ENCODE data around the gene FAM50B.
"Not testable (repeated sequence)": the region's sequence is repeated elsewhere in the genome, so short reads cannot be mapped to it uniquely, and the experiment has no call there.

The FAM50B gene

DNA sequence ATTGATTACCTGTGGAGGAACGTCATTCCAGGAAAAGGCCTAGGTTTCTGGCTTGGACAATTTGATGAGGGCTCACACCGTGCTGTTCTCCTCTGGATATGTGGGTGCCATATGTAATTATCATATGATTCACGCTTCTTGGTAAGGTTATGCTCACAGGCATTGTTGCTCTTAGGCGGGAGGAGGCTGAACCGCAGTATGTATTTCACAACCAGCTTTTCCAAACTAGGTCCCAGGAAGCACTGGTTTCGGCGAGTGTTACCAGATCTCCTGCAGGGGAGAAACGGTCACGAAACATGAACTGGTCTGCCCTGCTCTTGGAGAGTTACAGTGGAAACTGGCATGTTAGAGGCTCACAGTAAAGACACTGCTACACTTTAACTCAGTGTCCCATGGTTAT, 793 bp upstream of the FAM50B start:
- no peak for DNase-seq (ENCODE audit: low read depth)

DNA sequence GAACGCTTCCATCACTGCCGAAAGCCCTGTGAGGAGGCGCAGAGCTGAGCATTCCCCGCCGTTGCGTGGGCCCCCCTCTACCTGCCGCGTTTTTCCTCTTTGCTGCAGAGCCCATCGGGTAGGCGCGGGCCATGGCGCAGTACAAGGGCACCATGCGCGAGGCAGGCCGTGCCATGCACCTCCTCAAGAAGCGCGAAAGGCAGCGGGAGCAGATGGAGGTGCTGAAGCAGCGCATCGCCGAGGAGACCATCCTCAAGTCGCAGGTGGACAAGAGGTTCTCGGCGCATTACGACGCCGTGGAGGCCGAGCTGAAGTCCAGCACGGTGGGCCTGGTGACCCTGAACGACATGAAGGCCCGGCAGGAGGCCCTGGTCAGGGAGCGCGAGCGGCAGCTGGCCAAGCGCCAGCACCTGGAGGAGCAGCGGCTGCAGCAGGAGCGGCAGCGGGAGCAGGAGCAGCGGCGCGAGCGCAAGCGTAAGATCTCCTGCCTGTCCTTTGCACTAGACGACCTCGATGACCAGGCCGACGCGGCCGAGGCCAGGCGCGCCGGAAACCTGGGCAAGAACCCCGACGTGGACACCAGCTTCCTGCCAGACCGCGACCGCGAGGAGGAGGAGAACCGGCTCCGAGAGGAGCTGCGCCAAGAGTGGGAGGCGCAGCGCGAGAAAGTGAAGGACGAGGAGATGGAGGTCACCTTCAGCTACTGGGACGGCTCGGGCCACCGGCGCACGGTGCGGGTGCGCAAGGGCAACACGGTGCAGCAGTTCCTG, 693 bp downstream of the FAM50B start:
- DNase-seq (ENCODE audit: low read depth): peak; percentile 10

DNA sequence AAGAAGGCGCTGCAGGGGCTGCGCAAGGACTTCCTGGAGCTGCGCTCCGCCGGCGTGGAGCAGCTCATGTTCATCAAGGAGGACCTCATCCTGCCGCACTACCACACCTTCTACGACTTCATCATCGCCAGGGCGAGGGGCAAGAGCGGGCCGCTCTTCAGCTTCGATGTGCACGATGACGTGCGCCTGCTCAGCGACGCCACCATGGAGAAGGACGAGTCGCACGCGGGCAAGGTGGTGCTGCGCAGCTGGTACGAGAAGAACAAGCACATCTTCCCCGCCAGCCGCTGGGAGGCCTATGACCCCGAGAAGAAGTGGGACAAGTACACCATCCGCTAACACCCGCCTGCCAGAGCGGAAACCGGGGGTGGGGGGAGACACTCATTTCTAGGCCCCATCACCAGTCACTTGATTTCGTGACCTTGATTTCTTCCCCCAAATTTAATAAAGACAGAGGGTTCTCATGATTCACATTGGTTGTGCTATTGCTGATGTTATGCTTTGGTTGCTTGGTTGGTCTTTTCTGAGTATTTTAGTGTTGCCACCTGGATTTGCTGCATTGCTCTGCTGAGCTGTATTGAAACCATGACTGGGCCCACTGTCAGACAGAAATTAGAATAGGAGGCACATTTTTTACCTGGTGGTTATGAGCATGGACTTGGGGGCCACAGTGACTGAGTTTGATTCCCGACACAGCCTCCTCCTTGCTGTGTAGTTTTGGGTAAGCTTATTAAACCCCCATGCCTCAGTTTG, 1.5 kb downstream of the FAM50B start:
- no peak for DNase-seq (ENCODE audit: low read depth)

DNA sequence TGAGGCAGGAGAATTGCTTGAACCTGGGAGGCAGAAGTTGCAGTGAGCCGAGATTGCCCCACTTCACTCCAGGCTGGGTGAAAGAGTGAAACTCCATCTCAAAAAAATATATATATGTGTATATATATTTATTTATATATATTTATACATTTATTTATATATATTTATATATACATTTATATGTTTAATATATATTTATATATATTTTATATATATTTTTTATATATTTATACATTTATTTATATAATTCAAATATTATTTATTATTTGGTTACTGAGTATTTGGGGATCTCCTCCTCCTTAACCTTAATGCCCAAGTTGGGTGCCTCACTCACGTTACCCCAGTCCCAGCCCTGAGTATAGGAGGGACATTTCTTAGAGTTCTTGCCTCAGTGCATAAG, 2.7 kb downstream of the FAM50B start:
- no peak for DNase-seq (ENCODE audit: low read depth)

DNA sequence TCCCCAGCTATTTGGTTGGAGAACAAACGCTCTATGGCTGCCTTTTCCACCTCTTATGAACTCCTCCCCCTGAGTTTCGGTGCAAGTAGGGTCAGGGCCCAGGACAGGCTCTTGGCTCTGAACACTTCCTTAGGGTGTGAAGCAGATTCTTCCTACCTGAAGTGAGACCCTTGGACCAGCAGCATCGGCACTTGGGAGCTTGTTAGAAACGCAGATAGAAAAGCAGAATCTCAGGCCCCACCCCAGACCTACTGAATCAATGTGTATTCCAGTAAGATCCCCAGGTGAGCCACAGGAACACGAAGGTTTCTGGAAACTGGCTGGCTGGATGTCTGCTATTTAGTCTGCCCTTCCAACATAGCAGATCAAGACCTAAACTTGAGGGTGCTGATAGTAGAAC, 3.2 kb downstream of the FAM50B start:
- no peak for DNase-seq (ENCODE audit: low read depth)

DNA sequence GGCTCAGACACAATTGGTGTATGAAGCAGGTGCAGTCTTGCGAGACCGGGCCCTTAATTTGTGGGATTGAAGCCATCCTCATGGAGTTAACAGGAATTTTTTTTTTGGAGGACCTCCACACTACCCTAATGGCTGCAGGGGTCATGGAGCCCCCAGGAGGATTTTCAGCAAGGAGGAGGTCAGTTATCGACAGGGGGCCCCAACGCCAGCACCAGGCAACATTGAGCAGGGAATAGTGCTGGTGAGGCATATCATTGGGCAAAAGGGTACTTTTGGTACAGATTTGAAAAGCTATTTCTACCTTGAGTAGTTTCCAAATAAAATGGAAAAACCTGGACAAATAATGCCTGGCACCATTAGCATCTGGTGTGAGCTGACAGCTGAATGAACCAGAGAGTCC, 6.7 kb downstream of the FAM50B start:
- no peak for DNase-seq (ENCODE audit: low read depth)

DNA sequence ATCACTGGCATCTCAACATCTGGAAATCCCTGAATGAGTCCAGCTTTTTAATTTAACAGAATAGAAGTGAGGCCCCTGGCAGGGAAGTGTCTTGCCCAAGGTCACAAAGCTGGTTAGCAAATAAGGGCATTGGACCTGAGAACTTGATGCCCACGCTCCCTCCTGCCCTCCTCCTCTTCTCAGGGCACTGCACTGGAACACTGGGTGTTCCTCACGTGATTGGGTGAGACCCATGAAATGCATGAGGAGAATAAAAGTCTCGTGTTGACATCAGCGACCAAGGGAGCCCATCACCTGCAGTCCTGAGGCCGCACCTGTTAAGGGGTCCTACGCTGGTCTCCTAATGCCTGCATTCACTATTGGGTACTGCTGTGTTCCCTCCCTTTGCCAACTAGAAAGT, 7.4 kb downstream of the FAM50B start:
- DNase-seq (ENCODE audit: low read depth): no peak

DNA sequence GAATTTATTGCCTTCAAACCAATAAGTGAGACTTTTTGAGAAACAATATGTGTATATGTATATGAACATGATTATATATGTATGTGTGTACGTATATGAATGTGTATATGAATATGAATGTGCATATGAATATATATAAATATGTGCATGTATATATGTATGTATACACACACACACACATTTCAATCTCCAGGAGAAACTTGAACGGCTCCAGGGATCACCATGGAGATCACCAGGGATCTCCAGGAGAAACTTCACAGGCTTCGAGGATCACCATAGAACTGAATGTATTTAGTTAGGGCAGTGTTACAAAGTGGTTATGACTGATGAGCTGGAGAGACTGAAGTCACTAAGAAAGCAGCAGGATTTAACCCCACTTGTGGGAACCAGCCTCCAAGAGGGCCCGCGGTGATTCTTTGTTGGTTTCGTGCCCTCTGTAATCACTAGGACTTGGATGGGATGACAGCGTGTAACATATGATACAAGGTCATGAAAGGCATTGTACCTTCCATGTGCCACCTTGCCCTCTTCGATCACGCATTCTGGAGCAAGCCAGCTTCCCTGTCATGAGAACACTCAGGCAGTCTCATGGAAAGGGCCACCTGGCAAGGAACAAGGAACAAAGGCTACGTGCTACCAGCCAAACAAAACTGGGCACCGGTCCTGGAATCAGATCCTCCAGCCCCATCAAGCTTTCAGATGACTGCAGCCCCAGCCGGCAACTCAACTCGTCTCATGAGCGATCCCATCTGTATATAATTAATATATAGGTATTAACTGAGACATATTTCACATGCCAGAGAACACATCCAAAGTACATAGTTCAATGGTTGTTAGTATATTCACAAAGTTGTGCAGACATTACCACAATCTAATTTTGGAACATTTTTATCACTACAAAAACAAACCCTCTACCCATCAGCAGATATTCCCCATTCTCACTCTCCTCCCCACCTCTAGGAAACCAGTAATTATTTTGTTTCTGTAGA, 8.6 kb downstream of the FAM50B start:
- DNase-seq (ENCODE audit: low read depth): no peak

DNA sequence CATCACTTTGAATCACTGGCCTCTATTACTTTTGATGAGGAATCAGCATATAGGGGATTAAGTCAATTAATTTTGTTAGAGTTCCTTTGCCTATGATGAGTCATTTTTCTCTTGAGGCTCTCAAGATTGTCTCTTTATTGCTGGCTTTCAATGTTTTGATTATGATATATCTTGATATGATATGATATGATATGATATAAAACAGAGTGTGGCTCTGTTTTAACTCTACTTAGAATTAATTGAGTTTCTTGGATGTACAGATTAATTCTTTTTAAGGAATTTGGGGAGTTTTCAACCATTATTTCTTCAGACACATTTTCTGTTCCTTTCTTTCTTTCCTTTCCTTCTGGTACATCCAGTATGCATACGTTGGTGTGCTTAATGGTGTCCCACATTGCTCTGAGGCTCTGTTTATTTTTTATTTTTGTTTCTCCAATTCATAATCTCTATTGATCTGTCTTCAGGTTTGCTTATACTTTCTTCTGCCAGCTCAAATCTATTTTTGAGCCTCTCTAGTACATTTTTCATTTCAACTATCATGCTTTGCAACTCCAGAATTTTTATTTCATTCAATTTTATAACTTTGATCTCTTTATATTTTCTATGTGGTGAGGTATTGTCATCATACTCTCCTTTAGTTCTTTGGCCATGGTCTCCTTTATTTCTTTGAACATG, 10.8 kb downstream of the FAM50B start:
- DNase-seq (ENCODE audit: low read depth): no peak

DNA sequence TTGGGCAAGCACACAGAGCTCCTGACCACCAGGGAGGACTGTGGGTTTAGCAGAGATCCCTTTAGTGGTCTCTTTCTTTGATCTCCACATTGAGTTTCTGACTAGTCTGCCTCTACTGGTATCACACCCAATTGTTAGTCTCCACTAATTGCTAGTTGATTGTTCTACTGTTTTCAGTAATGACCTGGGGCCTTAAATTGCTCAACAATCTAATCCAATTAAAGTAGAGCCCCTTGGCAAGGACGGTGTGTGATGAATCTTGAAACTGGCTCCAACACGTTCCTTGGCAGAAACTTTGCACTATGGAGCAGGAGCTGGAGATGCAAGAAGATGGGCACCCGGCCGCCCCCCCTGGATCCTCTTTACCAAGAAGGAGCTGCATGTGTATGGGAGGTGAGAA, 12.3 kb downstream of the FAM50B start:
- no peak for DNase-seq (ENCODE audit: low read depth)

DNA sequence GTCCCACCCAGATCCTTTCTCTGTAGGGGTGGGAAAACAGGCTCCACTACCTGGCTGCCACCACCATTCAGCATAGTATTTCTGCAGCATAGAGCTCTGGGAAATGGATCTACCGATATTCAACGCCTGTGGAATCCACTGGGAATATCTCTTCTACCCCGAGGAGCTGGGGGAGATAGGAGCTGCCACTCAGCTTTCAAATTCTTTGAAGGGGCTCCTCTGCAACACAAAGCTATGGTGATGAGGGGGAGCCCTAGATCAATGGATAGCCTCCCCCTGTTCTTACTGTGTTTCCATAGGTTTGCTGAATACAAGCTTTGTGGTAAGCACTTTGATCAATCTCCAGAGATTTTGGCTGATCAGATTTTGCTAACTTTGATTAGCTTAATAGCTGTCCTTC, 12.9 kb downstream of the FAM50B start:
- no peak for DNase-seq (ENCODE audit: low read depth)

DNA sequence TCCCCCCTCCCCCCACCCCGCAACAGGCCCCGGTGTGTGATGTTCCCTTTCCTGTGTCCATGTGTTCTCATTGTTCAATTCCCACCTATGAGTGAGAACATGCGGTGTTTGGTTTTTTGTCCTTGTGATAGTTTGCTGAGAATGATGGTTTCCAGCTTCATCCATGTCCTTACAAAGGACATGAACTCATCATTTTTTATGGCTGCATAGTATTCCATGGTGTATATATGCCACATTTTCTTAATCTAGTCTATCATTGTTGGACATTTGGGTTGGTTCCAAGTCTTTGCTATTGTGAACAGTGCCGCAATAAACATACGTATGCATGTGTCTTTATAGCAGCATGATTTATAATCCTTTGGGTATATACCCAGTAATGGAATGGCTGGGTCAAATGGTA, 14.1 kb downstream of the FAM50B start:
- not testable (repeated sequence) for DNase-seq (ENCODE audit: low read depth)

DNA sequence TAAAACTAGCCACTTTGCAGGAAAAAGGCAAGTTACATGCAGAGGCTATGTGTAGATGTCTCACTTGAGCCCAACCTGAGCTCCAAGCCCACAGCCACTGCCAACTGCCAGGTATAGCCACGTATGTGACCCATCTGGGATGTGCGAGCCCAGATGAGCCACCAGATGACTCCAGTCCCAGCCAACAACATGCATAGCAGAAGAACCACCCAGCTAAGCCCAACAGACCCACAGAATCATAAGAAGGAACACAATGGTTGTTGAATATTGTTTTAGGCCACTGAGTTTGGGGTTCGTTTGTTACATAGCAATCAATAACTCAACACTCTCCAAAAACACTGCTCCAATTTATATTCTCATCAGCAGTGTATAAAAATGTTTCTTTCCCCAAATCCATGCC, 16.3 kb downstream of the FAM50B start:
- no peak for DNase-seq (ENCODE audit: low read depth)

DNA sequence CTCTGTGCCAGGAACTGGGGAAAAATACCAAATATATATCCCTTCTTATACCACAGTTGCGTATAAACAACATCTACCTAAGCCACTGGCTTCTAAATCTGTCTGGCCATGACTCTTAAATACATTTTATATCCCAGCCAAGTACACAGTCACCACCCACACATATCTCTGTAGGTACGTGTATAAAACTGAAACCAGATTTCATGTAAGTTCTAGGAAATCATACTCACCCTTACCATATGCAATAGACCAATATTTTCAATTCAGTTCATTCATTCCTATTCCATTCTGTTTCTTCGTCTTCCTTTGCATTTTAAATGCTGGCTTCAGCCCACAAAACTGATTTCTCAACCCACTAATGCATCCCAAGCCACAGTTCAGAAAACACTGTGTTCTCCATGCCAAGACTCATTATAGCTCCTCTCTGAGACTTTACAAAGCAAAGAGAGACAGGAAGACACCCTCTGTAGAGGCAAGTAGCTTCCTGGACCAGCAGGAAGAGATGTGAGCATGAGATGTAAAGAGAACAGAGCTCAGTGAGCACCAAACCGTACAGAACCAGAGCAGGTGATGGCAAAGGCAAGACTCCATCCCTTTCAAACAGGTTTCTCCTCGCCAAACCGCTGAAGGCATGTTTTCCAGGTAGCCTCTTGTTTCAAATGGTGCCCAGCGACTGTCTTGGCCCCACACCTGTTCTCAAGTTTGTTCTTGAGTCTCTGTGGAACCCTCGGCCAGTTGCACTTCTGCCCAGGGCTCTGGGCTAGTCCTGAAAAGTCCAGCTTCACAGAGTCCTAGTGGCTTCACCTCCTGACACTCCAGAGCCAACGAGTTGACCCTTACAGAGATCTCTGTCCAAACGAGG, 18.7 kb downstream of the FAM50B start:
- no peak for DNase-seq (ENCODE audit: low read depth)

DNA sequence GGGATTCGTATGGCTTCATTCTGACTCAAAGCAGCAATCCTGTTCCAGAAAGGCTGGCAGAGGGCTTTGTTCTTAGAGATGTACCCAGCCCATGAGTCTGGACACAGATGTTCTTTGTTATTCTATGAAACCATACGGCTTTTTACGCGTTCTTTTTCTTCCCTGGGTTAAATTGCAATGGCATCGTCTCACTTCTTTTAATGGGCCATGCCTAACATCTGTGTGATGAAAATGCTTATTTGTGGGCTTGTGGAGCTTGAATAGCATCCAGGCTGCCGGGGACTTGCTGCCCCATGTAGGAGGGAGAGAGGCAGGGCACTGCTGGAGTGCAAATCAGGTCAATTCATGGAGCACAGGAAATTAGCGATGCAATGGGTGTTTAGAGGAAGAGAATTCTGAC, 19.4 kb downstream of the FAM50B start:
- no peak for DNase-seq (ENCODE audit: low read depth)

DNA sequence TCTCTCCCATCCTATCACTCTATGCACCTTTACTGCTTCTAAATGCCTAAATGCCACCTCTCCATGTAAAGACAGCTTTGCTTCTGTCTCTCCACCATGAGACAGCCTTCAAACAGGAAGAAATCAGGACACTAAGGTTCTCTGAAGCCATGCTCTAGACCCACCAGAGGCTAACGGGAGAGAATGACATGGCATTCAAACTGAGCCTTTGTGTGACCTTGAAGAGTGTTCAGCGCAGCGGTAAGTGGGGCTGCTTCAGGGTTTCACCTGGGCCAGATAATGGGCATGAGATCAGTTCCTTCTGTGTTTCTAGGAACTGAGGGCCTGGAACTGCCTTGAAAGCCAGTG, 20.1 kb downstream of the FAM50B start:
- DNase-seq (ENCODE audit: low read depth): no peak

DNA sequence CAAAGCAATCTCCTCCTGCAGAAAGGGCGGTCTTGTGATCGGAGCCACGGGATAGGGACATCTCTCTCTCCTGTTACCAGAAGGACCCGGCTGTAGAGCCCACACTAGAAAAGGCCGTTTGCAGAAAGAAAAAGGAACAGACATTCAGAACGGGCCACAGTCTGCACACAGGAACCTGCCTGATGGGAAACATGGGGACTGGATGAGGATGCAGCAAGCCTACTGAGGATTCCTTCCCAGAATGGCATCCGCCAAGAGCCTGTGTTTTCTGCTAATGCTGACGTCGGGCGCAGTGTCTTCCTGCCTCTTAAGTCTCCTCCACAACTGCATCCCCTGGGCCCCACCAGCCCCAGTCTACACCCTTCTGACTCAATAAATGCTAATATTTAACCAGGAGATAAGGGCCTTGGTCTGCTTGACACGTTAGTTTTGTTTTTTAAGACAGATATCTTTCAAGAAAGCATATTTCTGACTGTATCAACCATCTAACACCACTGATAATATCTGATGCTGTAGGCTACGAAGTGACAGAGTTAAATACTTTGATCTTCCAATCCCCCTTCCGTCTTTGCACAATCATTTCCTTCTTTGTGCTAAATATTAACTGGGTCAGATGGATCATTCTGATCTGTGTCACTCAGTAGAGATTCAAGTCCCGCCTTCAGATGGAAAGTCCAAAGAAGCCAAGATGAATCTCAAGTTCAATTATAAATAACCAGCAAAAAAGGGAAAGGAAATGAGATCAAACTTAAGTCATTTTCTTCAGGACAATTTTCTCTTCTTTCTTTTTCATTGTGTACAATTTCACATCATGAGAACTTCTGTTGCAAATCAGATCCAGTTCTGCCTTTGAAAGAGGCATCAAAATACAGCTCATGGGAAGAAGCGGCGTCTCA, 20.7 kb downstream of the FAM50B start:
- DNase-seq (ENCODE audit: low read depth): no peak

DNA sequence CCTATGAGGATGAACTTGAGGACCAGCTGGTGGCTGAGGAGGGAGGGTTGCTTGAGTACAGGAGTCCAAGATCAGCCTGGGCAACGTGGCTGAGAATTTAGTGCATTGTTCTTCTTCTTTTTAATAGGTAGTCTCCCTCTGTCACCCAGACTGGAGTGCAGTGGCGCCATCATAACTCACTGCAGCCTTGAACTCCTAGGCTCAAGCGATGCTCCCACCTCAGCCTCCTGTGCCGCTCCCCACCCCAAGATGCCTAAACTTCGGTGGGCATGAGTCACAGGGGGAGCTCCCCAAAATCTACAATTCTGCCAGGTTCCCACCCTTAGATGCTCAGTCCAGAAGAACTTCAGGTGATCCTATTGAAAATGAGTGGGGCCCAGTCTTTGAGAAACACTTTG, 21.4 kb downstream of the FAM50B start:
- DNase-seq (ENCODE audit: low read depth): no peak

DNA sequence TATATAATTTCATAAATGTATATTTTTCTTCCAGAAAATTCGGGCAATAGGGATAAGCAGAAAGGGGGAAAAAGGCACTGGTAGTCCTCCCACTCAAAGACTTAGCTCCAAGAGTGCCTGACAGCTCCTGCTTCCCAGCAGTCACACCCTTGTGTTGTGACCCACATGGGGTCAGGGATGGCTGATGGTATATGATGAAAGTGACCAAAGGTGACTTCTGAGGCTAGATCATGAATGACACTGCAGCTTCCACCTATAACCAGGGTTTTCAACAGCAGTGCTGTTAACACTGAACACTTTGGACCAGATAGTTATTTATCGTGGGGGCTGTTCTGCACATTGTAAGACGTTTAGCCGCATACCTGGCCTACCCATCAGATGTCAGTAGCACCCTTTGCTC, 22.3 kb downstream of the FAM50B start:
- no peak for DNase-seq (ENCODE audit: low read depth)

DNA sequence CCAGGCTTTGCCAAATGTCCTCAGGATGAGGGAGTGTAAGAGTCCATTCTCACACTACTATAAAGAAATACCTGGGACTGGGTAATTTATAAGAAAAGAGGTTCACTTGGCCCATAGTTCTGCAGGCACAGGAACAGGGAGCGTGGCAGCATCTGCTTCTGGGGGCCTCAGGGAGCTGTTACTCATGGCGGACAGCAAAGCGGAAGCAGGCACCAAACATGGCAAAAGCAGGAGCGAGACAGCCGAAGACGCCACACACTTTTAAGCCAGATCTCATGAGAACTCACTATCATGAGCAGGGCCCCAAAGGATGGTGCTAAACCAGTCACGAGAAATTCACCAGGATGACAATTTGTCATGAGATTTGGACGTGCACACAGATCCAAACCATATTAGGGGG, 22.8 kb downstream of the FAM50B start:
- DNase-seq (ENCODE audit: low read depth): no peak

Data from stimulated activated CD4-positive, alpha-beta T cell treated with anti-CD3 and anti-CD28 coated beads, Interleukin-2, amount 100 ng/mL, for 4 hours (primary cell).